Esophagus muscularis mucosa (tissue), 4 donors: ENCODE data around the gene ZNF76. TPM values are rescaled to one million over a fixed set of nuclear protein-coding genes. Genes with fewer than 3 reads are reported as not detected.

Experiments
- DNase-seq: peaks from one replicate; pipeline ENCODE4 v3.0.0-alpha.2; 2017; ENCODE audit errors: extremely low spot score
- H3K27ac ChIP-seq, 4 donors: fragments of 200-600 bp; sonication (generic); replicated peaks in 1 of 4; 1 replicate in 3 of 4; 2 replicates in 1 of 4; pipeline ENCODE4 v1.5.1; 2016 to 2019; ENCODE audit warnings: mild to moderate bottlenecking in 1 of 4
- H3K27me3 ChIP-seq, 4 donors: fragments of 200-600 bp; sonication (generic); one replicate each; pipeline versions ENCODE4 v1.5.1 to v1.6.0; 2016 to 2019
- H3K36me3 ChIP-seq, 4 donors: fragments of 200-600 bp; sonication (generic); one replicate each; pipeline ENCODE4 v1.5.1; 2016 to 2019
- H3K4me1 ChIP-seq, 4 donors: fragments of 200-600 bp; sonication (generic); one replicate each; pipeline ENCODE4 v1.5.1; 2016 to 2019
- H3K4me3 ChIP-seq, 4 donors: fragments of 200-600 bp; sonication (generic); 1 replicate in 2 of 4; 2 replicates in 2 of 4; pipeline ENCODE4 v1.5.1; 2016 to 2019; ENCODE audit warnings: mild to moderate bottlenecking in 4 of 4, moderate library complexity in 1 of 4
- H3K9me3 ChIP-seq, 4 donors: fragments of 200-600 bp; sonication (generic); 1 replicate in 3 of 4; 2 replicates in 1 of 4; pipeline ENCODE4 v1.5.1; 2016 to 2019
- CTCF ChIP-seq, 3 experiments: fragments of 200-600 bp in 2 of 3; fragments of 450-650 bp in 1 of 3; sonication (generic) in 2 of 3; IDR thresholded peaks; one replicate each; pipeline ENCODE4 v1.5.1; 2017 to 2019; ENCODE audit warnings: antibody characterized with exemption in 3 of 3, mild to moderate bottlenecking in 2 of 3, moderate library complexity in 1 of 3
- EP300 ChIP-seq: sonication (generic); formaldehyde crosslinking; IDR thresholded peaks from one replicate; pipeline ENCODE4 v1.6.1; 2017; ENCODE audit warnings: antibody characterized with exemption
- POLR2A ChIP-seq: fragments of 450-650 bp; IDR thresholded peaks from one replicate; pipeline ENCODE4 v1.6.1; 2017; ENCODE audit warnings: antibody characterized with exemption, moderate library complexity, mild to moderate bottlenecking, low read depth
- POLR2AphosphoS5 ChIP-seq, 2 donors: sonication (generic); formaldehyde crosslinking; IDR thresholded peaks; one replicate each; pipeline ENCODE4 v1.6.1; 2017; ENCODE audit warnings: antibody characterized with exemption in 2 of 2
- WGBS: methylation state at CpG from one replicate; pipeline ENCODE4 v1.1.5; 2018; 5-methylcytosine and 5-hydroxymethylcytosine counted together
- intact Hi-C: fragments of 100-400 bp; cut with DNase I; formaldehyde crosslinking; loops from one replicate; pipeline ENCODE4 v1.15.1; 2023
- total RNA-seq, 4 donors: library from RNA; depleted of rRNA; stranded (reverse); fragments of >200 nt; gene quantifications; one replicate each; pipeline versions ENCODE4 v1.1.0 to v1.2.1, GENCODE V29; 2016

ZNF76 gene
- total RNA-seq, 4 donors from 2014 or later: 33.2 to 47.0 (median 36.2) TPM

DNA sequence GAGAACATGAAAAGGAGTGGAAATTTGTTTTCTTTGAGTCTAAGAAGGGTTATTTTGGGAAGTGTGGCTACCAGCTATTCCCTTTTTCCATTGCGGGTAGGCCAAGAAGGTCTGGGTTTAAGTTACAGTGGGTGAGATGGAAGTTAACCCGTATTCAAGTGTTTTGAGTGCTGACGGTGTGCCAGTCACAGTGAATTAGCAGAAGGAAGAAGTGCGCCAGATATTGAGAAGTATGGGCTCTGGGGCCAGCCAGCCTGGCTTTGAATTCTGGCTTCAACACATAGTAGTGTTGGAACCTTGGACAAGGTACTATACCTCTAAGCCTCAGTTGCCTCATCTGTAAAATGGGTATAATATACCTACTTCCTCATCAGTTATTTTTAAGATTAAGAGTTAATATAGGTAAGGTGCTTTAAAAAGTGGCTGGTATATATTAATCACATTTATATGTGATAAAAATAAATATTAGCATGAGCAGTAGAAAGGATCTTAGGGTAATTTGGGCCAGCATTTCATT is 16.3 kb downstream of the ZNF76 start:
- H3K27ac ChIP-seq: peak overlapping the region in 3 of 4 donors; percentile 21 to 51 (median 44)
- H3K9me3 ChIP-seq: no peaks in the 10 kb centered on the region
- 83% methylated on average over 4 of the region's 4 CpGs for WGBS
- H3K4me3 ChIP-seq: no peak overlapping the region
- peaks cover 20 to 32% (median 27%) of the 10 kb centered on the region in 4 donors for H3K4me1 ChIP-seq
- H3K27me3 ChIP-seq: no peaks in the 10 kb centered on the region
- intact Hi-C loops: no loop called here
- no peak for DNase-seq
- peaks cover 0 to 5% (median under 1%) of the 10 kb centered on the region in 4 donors for H3K36me3 ChIP-seq
- TF ChIP-seq EP300 (no peak), CTCF (IDR thresholded peaks at IDR 0.05) (no peak), POLR2AphosphoS5 (IDR thresholded peaks at IDR 0.05) (no peak), POLR2A (no peak)

DNA sequence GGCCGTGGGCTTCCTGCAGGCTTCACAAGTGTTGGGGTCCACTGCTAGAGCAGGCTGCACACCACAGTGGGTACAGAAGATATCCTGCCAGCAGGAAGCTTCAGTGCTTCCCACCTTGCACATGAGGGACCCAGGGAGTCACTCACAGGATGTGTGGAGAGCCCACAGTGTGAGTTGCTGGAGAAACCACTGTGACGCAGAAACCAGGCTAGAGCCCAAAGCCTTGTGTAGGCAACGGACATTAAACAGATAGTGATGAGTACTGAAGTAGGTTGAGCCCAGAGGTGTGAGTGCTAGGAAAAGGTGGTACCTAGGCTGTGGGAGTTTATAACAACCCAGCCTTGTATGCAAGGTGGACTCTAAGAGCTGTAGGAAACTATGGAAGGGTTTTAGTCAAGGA is 19.2 kb downstream of the ZNF76 start:
- Histone ChIP-seq H3K9me3 (no peaks in the 10 kb centered on the region), H3K36me3 (peaks cover 22 to 28% (median 27%) of the 10 kb centered on the region in 4 donors), H3K27me3 (no peaks in the 10 kb centered on the region), H3K27ac (no peak overlapping the region), H3K4me1 (peaks cover 23 to 38% (median 32%) of the 10 kb centered on the region in 4 donors), H3K4me3 (no peak overlapping the region)
- DNase-seq: no peak
- intact Hi-C loops: no loop called here
- 100% methylated on average over 3 of the region's 3 CpGs for WGBS
- no peak for TF ChIP-seq EP300
- no peak for TF ChIP-seq CTCF (IDR thresholded peaks at IDR 0.05)
- no peak for TF ChIP-seq POLR2AphosphoS5 (IDR thresholded peaks at IDR 0.05)
- no peak for TF ChIP-seq POLR2A

- WGBS: 57% methylated on average over 4 of the region's 4 CpGs
- intact Hi-C loops: no loop called here
- Histone ChIP-seq H3K36me3 (peaks cover 37 to 50% (median 49%) of the 10 kb centered on the region in 4 donors), H3K4me1 (peaks cover 4 to 17% (median 14%) of the 10 kb centered on the region in 4 donors), H3K9me3 (no peaks in the 10 kb centered on the region), H3K4me3 (no peak overlapping the region), H3K27me3 (no peaks in the 10 kb centered on the region), H3K27ac (no peak overlapping the region)
- no peak for DNase-seq
- TF ChIP-seq POLR2A (no peak), EP300 (no peak), CTCF (IDR thresholded peaks at IDR 0.05) (no peak)
Measured at GRCh38 chr6:35280903-35281302, 21.4 kb downstream of the ZNF76 start.

- DNase-seq: no peak
- peaks cover 47 to 65% (median 65%) of the 10 kb centered on the region in 4 donors for H3K36me3 ChIP-seq
- intact Hi-C loops: no loop called here
- H3K4me3 ChIP-seq: no peak overlapping the region
- H3K27ac ChIP-seq: no peak overlapping the region
- TF ChIP-seq POLR2AphosphoS5 (IDR thresholded peaks at IDR 0.05) (no peak), POLR2A (no peak), CTCF (IDR thresholded peaks at IDR 0.05) (no peak), EP300 (no peak)
- peaks cover 5 to 18% (median 14%) of the 10 kb centered on the region in 4 donors for H3K4me1 ChIP-seq
- H3K27me3 ChIP-seq: no peaks in the 10 kb centered on the region
- no peaks in the 10 kb centered on the region for H3K9me3 ChIP-seq
- 89% methylated on average over 2 of the region's 2 CpGs for WGBS
Measured at GRCh38 chr6:35282472-35282871, 22.9 kb downstream of the ZNF76 start.

- intact Hi-C loops: no loop called here
- WGBS: 80% methylated on average over 2 of the region's 2 CpGs
Measured at GRCh38 chr6:35283361-35283760, 23.8 kb downstream of the ZNF76 start.

More at GRCh38 chr6:35283361-35283760, 23.8 kb downstream of the ZNF76 start:
- Histone ChIP-seq H3K27me3 (no peaks in the 10 kb centered on the region), H3K9me3 (no peaks in the 10 kb centered on the region), H3K4me3 (no peak overlapping the region), H3K27ac (no peak overlapping the region), H3K36me3 (peaks cover 56 to 74% (median 74%) of the 10 kb centered on the region in 4 donors), H3K4me1 (peaks cover 10 to 22% (median 14%) of the 10 kb centered on the region in 4 donors)
- TF ChIP-seq EP300: no peak
- TF ChIP-seq POLR2A: no peak
- no peak for TF ChIP-seq CTCF (IDR thresholded peaks at IDR 0.05)
- TF ChIP-seq POLR2AphosphoS5 (IDR thresholded peaks at IDR 0.05): no peak
- DNase-seq: no peak
